ENCODE measurements around the gene ZBTB25.

The ZBTB25 gene

GRCh38 chr14:64438181-64438841, 65.3 kb downstream of the ZBTB25 start:
- Mint-ChIP-seq H3K36me3 (ENCODE audit: low read depth) (peaks cover 76% of the 10 kb centered on the region), H3K9me3 (no peaks in the 10 kb centered on the region), H3K4me3 (no peak overlapping the region), H3K27ac (no peak overlapping the region), H3K4me1 (no peaks in the 10 kb centered on the region), H3K27me3 (ENCODE audit: low read depth, poor library complexity) (peaks cover 6% of the 10 kb centered on the region)
- TF ChIP-seq CTCF (IDR thresholded peaks at IDR 0.05): no peak
- DNase-seq: no peak

GRCh38 chr14:64434528-64434927, 69.1 kb downstream of the ZBTB25 start:
- no peak for DNase-seq
- Mint-ChIP-seq H3K9me3 (no peaks in the 10 kb centered on the region), H3K27ac (no peak overlapping the region), H3K4me1 (no peaks in the 10 kb centered on the region), H3K36me3 (ENCODE audit: low read depth) (peaks cover 66% of the 10 kb centered on the region), H3K27me3 (ENCODE audit: low read depth, poor library complexity) (peaks cover 3% of the 10 kb centered on the region), H3K4me3 (no peak overlapping the region)
- TF ChIP-seq CTCF (IDR thresholded peaks at IDR 0.05): no peak

GRCh38 chr14:64423987-64424386, 79.7 kb downstream of the ZBTB25 start:
- no peak for DNase-seq
- H3K4me3 Mint-ChIP-seq: no peak overlapping the region
- H3K27ac Mint-ChIP-seq: no peak overlapping the region
- H3K36me3 Mint-ChIP-seq (ENCODE audit: low read depth): peaks cover 85% of the 10 kb centered on the region
- H3K4me1 Mint-ChIP-seq: peaks cover 22% of the 10 kb centered on the region
- no peak for TF ChIP-seq CTCF (IDR thresholded peaks at IDR 0.05)
- no peaks in the 10 kb centered on the region for H3K9me3 Mint-ChIP-seq
- no peaks in the 10 kb centered on the region for H3K27me3 Mint-ChIP-seq (ENCODE audit: low read depth, poor library complexity)

- no peak overlapping the region for H3K4me3 Mint-ChIP-seq
- no peaks in the 10 kb centered on the region for H3K27me3 Mint-ChIP-seq (ENCODE audit: low read depth, poor library complexity)
- TF ChIP-seq CTCF (IDR thresholded peaks at IDR 0.05): no peak
- H3K27ac Mint-ChIP-seq: no peak overlapping the region
- peaks cover 18% of the 10 kb centered on the region for H3K4me1 Mint-ChIP-seq
- no peak for DNase-seq
- no peaks in the 10 kb centered on the region for H3K9me3 Mint-ChIP-seq
- H3K36me3 Mint-ChIP-seq (ENCODE audit: low read depth): peaks cover 83% of the 10 kb centered on the region
Measured at GRCh38 chr14:64422756-64423155, 80.9 kb downstream of the ZBTB25 start.

GRCh38 chr14:64422005-64422404, 81.6 kb downstream of the ZBTB25 start:
- Mint-ChIP-seq H3K4me1 (peaks cover 18% of the 10 kb centered on the region), H3K36me3 (ENCODE audit: low read depth) (peaks cover 82% of the 10 kb centered on the region), H3K27ac (no peak overlapping the region), H3K4me3 (no peak overlapping the region), H3K27me3 (ENCODE audit: low read depth, poor library complexity) (no peaks in the 10 kb centered on the region), H3K9me3 (no peaks in the 10 kb centered on the region)
- no peak for TF ChIP-seq CTCF (IDR thresholded peaks at IDR 0.05)
- DNase-seq: no peak

GRCh38 chr14:64421166-64421565, 82.5 kb downstream of the ZBTB25 start:
- no peak for TF ChIP-seq CTCF (IDR thresholded peaks at IDR 0.05)
- no peak overlapping the region for H3K4me3 Mint-ChIP-seq
- H3K9me3 Mint-ChIP-seq: no peaks in the 10 kb centered on the region
- H3K4me1 Mint-ChIP-seq: peaks cover 18% of the 10 kb centered on the region
- no peaks in the 10 kb centered on the region for H3K27me3 Mint-ChIP-seq (ENCODE audit: low read depth, poor library complexity)
- H3K27ac Mint-ChIP-seq: peak overlapping the region; percentile 97
- no peak for DNase-seq
- peaks cover 77% of the 10 kb centered on the region for H3K36me3 Mint-ChIP-seq (ENCODE audit: low read depth)
